ENCODE results near the gene MRPS10.

DNA sequence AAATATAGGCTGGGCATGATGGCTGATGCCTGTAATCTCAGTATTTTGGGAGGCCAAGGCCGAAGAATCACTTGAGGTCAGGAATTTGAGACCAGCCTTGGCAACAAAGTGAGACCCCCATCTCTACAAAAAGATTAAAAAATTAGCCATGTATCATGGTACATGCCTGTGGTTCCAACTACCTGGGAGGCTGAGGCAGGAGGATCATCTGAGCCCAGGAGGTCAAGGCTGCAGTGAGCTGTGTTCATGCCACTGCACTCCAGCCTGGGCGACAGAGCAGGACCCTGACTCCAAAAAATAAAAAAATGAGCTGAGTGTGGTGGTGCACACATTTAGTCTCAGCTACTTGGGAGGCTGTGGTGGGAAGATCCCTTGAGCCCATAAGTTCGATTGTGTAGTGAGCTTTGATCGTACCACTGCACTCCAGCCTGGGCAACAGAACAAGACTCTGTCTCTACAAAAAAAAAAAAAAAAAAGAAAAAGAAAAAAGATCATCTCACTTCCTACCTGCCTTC, 12.8 kb downstream of the MRPS10 start:
- TF ChIP-seq, protein P1, sequence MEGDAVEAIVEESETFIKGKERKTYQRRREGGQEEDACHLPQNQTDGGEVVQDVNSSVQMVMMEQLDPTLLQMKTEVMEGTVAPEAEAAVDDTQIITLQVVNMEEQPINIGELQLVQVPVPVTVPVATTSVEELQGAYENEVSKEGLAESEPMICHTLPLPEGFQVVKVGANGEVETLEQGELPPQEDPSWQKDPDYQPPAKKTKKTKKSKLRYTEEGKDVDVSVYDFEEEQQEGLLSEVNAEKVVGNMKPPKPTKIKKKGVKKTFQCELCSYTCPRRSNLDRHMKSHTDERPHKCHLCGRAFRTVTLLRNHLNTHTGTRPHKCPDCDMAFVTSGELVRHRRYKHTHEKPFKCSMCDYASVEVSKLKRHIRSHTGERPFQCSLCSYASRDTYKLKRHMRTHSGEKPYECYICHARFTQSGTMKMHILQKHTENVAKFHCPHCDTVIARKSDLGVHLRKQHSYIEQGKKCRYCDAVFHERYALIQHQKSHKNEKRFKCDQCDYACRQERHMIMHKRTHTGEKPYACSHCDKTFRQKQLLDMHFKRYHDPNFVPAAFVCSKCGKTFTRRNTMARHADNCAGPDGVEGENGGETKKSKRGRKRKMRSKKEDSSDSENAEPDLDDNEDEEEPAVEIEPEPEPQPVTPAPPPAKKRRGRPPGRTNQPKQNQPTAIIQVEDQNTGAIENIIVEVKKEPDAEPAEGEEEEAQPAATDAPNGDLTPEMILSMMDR (IDR thresholded peaks at IDR 0.05): no peak
- TF ChIP-seq POLR2A (IDR thresholded peaks at IDR 0.05): no peak

All from testis (tissue), 2 donors.